SK-N-SH (cell line): ENCODE measurements around the gene HMGCL. TPM values are rescaled to one million over a fixed set of nuclear protein-coding genes. Genes with fewer than 3 reads are reported as not detected.

ENCODE experiments used
- CTCF ChIA-PET: fragments of 300-600, 350-600 bp; formaldehyde crosslinking; extraction: SDS; loops from one replicate; lab custom pipeline; 2021; lab: Yijun Ruan, JAX
- POLR2A ChIA-PET: fragments of 350-600 bp; sonication (Branson Sonifier 250); formaldehyde crosslinking; extraction: SDS; loops from one replicate; lab custom pipeline; 2020; ENCODE audit warnings: antibody characterized with exemption, inconsistent platforms; lab: Yijun Ruan, JAX
- DNase-seq: peaks from one replicate; pipeline ENCODE4 v3.0.0; 2012
- H2AFZ ChIP-seq: fragments of 200-600 bp; sonication (generic); 2 replicates; pipeline ENCODE4 v1.8.1; 2016; ENCODE audit warnings: antibody characterized with exemption, mild to moderate bottlenecking, low read depth
- H3F3A ChIP-seq: fragments of 200-600 bp; sonication (generic); replicated peaks from 2 replicates; pipeline ENCODE3; 2016; ENCODE audit warnings: antibody characterized with exemption, mild to moderate bottlenecking; ENCODE audit not compliant: insufficient read depth
- H3K27ac ChIP-seq, 2 experiments: fragments of 200-500 bp in 1 of 2; fragments of 200-600 bp in 1 of 2; sonication (Bioruptor generic) in 1 of 2; sonication (generic), shearing (Covaris generic) in 1 of 2; 2 replicates each; pipeline versions ENCODE4 v1.5.1 to v1.6.1; 2014 to 2016; ENCODE audit warnings: low read depth in 2 of 2, inconsistent platforms in 1 of 2, low read length in 1 of 2, mild to moderate bottlenecking in 1 of 2, mixed read lengths in 1 of 2
- H3K27me3 ChIP-seq: fragments of 200-600 bp; sonication (generic), shearing (Covaris generic); 2 replicates; pipeline ENCODE4 v1.6.1; 2016; ENCODE audit warnings: mixed run types; ENCODE audit not compliant: insufficient read depth
- H3K36me3 ChIP-seq, 2 experiments: fragments of 200-500 bp in 1 of 2; fragments of 200-600 bp in 1 of 2; sonication (Bioruptor generic) in 1 of 2; sonication (generic) in 1 of 2; replicated peaks in 1 of 2; 2 replicates each; pipeline versions ENCODE3 to v1.5.1; 2014 to 2016; ENCODE audit warnings: low read length in 1 of 2, mild to moderate bottlenecking in 1 of 2; ENCODE audit not compliant: insufficient read depth in 2 of 2, control insufficient read depth in 1 of 2
- H3K4me1 ChIP-seq, 2 experiments: fragments of 200-500 bp in 1 of 2; fragments of 200-600 bp in 1 of 2; sonication (Bioruptor generic) in 1 of 2; sonication (generic), shearing (Covaris generic) in 1 of 2; 2 replicates each; pipeline versions ENCODE4 v1.5.1 to v1.6.1; 2014 to 2016; ENCODE audit warnings: low read depth in 1 of 2, low read length in 1 of 2, mixed run types in 1 of 2; ENCODE audit not compliant: insufficient read depth in 2 of 2, control insufficient read depth in 1 of 2
- H3K4me2 ChIP-seq: fragments of 200-600 bp; sonication (generic), shearing (Covaris generic); 2 replicates; pipeline ENCODE4 v1.6.1; 2017; ENCODE audit warnings: mixed run types
- H3K4me3 ChIP-seq, 2 experiments: fragments of 200-500 bp in 1 of 2; fragments of 200-600 bp in 1 of 2; sonication (Bioruptor generic) in 1 of 2; sonication (generic), shearing (Covaris generic) in 1 of 2; 2 replicates each; pipeline versions ENCODE4 v1.5.1 to v1.8.1; 2014 to 2016; ENCODE audit warnings: low read depth in 2 of 2, inconsistent platforms in 1 of 2, low read length in 1 of 2, mild to moderate bottlenecking in 1 of 2, mixed read lengths in 1 of 2, moderate library complexity in 1 of 2
- H3K79me2 ChIP-seq: fragments of 200-600 bp; sonication (generic); 2 replicates; pipeline ENCODE4 v1.8.1; 2017; ENCODE audit warnings: mild to moderate bottlenecking; ENCODE audit not compliant: insufficient read depth
- H3K9ac ChIP-seq: fragments of 200-600 bp; sonication (generic); 2 replicates; pipeline ENCODE4 v1.6.1; 2017; ENCODE audit warnings: mixed run types
- H3K9me2 ChIP-seq: fragments of 200-600 bp; sonication (generic); 2 replicates; pipeline ENCODE4 v1.6.1; 2017; ENCODE audit warnings: mixed run types
- H3K9me3 ChIP-seq: fragments of 200-600 bp; sonication (generic); 2 replicates; pipeline ENCODE4 v1.6.1; 2017; ENCODE audit warnings: mixed run types, mild to moderate bottlenecking, moderate library complexity
- H4K20me1 ChIP-seq: fragments of 200-600 bp; sonication (generic); 2 replicates; pipeline ENCODE4 v1.6.1; 2017; ENCODE audit warnings: mild to moderate bottlenecking, mixed run types; ENCODE audit not compliant: insufficient read depth
- CHD2 ChIP-seq: fragments of 150-350 bp; IDR thresholded peaks from 2 replicates; pipeline ENCODE4 v1.6.1; 2018; ENCODE audit warnings: low read length; ENCODE audit not compliant: partially characterized antibody
- FOXJ3 ChIP-seq: sonication (generic); formaldehyde crosslinking; IDR thresholded peaks from 2 replicates; pipeline ENCODE4 v1.5.1; 2020; ENCODE audit warnings: mild to moderate bottlenecking, missing genetic modification reagents
- POLR2AphosphoS5 ChIP-seq: IDR thresholded peaks from 2 replicates; pipeline ENCODE4 v1.6.1; 2012; ENCODE audit warnings: low read depth, low read length
- REST ChIP-seq: IDR thresholded peaks from 2 replicates; pipeline ENCODE4 v1.6.1; 2012; ENCODE audit warnings: mild to moderate bottlenecking, low read depth, low read length, moderate library complexity
- SMC3 ChIP-seq: IDR thresholded peaks from 2 replicates; pipeline ENCODE4 v1.6.1; 2012; ENCODE audit warnings: low read depth, low read length, improper control_type of control experiment
- WGBS: methylation state at CpG from one replicate; pipeline ENCODE4 v1.1.6; 2017; ENCODE audit warnings: low lambda C conversion rate; 5-methylcytosine and 5-hydroxymethylcytosine counted together
- polyA plus RNA-seq, 3 experiments: library from polyadenylated mRNA; depleted of rRNA; stranded (reverse); fragments of >200 nt; gene quantifications; 2 replicates each; pipeline ENCODE4 v1.2.3, GENCODE V29; 2012
- TF ChIP-seq, protein P1 (sequence below): fragments of 200-600 bp; sonication (generic); IDR thresholded peaks from 2 replicates; pipeline ENCODE4 v1.6.1; 2017; ENCODE audit warnings: antibody characterized with exemption, mild to moderate bottlenecking, moderate library complexity

The HMGCL gene
- polyA plus RNA-seq, 1 of the 3 experiments (the other 2 are of a cell fraction), result 28.2 TPM

DNA sequence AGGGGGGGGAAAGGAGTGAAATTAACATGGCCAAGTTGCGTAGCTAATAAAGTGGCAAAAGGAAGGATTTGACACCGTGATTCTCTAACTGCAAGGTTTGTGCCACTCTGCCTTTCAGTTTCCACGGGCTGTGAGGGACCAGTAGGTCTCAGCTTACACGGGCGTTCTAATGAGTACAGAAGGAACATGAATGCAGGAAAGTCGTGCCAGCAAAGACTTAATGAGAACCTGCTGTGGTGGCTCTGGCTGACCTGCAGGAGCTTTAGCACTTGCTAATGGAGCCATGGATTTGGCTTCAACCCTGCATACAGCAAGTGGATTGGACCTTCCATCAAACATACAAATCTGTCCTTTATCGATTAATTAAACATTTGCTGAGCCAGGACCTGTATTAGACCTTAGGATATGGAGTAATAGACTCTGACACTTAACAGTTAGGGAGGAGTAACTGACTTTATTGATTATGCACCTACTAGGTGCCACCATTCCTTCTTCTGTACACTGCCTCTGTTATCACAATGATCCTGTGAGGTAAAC is 62.1 kb downstream of the HMGCL start:
- peaks cover 42 to 44% of the 10 kb centered on the region in 2 experiments for H3K36me3 ChIP-seq

More for the DNA sequence above, 62.1 kb downstream of the HMGCL start:
- peak; percentile 49 for DNase-seq
- Histone ChIP-seq H3K27me3 (no peaks in the 10 kb centered on the region), H3K9ac (no peak overlapping the region), H3K79me2 (peaks cover 8% of the 10 kb centered on the region; the same call in 1 of the 2 replicates), H4K20me1 (peaks cover 14% of the 10 kb centered on the region; the same call in 1 of the 2 replicates), H2AFZ (no peak overlapping the region), H3K4me1 (peaks cover 0 to 17% of the 10 kb centered on the region in 2 experiments; a peak in 2 of 4 replicates), H3K27ac (peak overlapping the region in 1 of 2 experiments; percentile 47; a peak in 2 of 4 replicates), H3K9me3 (no peaks in the 10 kb centered on the region), H3K4me2 (no peak overlapping the region), H3K4me3 (no peak overlapping the region), H3K9me2 (no peaks in the 10 kb centered on the region), H3F3A (peaks cover 22% of the 10 kb centered on the region)
- WGBS, result 57% methylated on average over 7 of the region's 7 CpGs
- CTCF ChIA-PET, result interaction anchor here (1.4 to 1.9 kb wide), 2 partner anchors 9 to 20 kb away, joined by 5 to 15 read pairs; partner anchors contain the start of gene ELOA
- POLR2A ChIA-PET, result interaction anchor here (1.1 to 1.2 kb wide), 3 partner anchors 9 to 29 kb away, joined by 4 to 7 read pairs (median 6); partner anchors contain the start of gene ELOA
- TF ChIP-seq POLR2AphosphoS5, result peak; percentile 24; the same call in 1 of the 2 replicates
- TF ChIP-seq, protein P1, sequence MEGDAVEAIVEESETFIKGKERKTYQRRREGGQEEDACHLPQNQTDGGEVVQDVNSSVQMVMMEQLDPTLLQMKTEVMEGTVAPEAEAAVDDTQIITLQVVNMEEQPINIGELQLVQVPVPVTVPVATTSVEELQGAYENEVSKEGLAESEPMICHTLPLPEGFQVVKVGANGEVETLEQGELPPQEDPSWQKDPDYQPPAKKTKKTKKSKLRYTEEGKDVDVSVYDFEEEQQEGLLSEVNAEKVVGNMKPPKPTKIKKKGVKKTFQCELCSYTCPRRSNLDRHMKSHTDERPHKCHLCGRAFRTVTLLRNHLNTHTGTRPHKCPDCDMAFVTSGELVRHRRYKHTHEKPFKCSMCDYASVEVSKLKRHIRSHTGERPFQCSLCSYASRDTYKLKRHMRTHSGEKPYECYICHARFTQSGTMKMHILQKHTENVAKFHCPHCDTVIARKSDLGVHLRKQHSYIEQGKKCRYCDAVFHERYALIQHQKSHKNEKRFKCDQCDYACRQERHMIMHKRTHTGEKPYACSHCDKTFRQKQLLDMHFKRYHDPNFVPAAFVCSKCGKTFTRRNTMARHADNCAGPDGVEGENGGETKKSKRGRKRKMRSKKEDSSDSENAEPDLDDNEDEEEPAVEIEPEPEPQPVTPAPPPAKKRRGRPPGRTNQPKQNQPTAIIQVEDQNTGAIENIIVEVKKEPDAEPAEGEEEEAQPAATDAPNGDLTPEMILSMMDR, result no peak
- TF ChIP-seq SMC3, result no peak
- TF ChIP-seq CHD2, result peak; percentile 36
- TF ChIP-seq FOXJ3, result no peak
- TF ChIP-seq REST, result no peak
